Activated CD4-positive, alpha-beta T cell treated with anti-CD3 and anti-CD28 coated beads for 48 hours (primary cell): ENCODE data around the gene SLC39A5.
"Not testable (repeated sequence)": the region's sequence is repeated elsewhere in the genome, so short reads cannot be mapped to it uniquely, and the experiment has no call there.

Source experiments
- DNase-seq: peaks from one replicate; pipeline ENCODE4 v3.0.0-alpha.2; 2020

Gene SLC39A5

GRCh38 chr12:56284263-56284662 lies 54.4 kb downstream of the SLC39A5 start:
- not testable (repeated sequence) for DNase-seq

- no peak for DNase-seq
Measured at GRCh38 chr12:56286044-56286830, 56.4 kb downstream of the SLC39A5 start.
